Transverse colon (tissue), 4 donors: ENCODE results near the gene TMEM255B. TPM values are rescaled to one million over a fixed set of nuclear protein-coding genes. Genes with fewer than 3 reads are reported as not detected.

Source experiments
- DNase-seq: peaks from one replicate; pipeline ENCODE4 v3.0.0-alpha.2; 2019
- H3K27ac ChIP-seq, 4 donors: fragments of 200-600 bp; sonication (generic); 2 replicates each; pipeline ENCODE4 v1.5.1; 2016 to 2018; ENCODE audit warnings: inconsistent platforms in 4 of 4
- H3K27me3 ChIP-seq: fragments of 200-600 bp; sonication (generic); 2 replicates; pipeline ENCODE4 v1.5.1; 2017; ENCODE audit warnings: inconsistent platforms
- H3K36me3 ChIP-seq, 4 donors: fragments of 200-600 bp; sonication (generic); 2 replicates each; pipeline ENCODE4 v1.5.1; 2017 to 2019; ENCODE audit warnings: inconsistent platforms in 4 of 4
- H3K4me1 ChIP-seq, 4 donors: fragments of 200-600 bp; sonication (generic); 2 replicates each; pipeline ENCODE4 v1.5.1; 2017 to 2020; ENCODE audit warnings: inconsistent platforms in 4 of 4
- H3K4me3 ChIP-seq, 4 donors: fragments of 200-600 bp; sonication (generic); 1 replicate in 1 of 4; 2 replicates in 3 of 4; pipeline versions ENCODE4 v1.5.1 to v1.6.1; 2017 to 2019; ENCODE audit warnings: inconsistent platforms in 4 of 4
- H3K9me3 ChIP-seq, 2 donors: fragments of 200-600 bp; sonication (generic); 2 replicates each; pipeline ENCODE4 v1.5.1; 2017 to 2019; ENCODE audit warnings: inconsistent platforms in 2 of 2
- EP300 ChIP-seq: sonication (generic); formaldehyde crosslinking; IDR thresholded peaks from one replicate; pipeline ENCODE4 v1.6.1; 2017; ENCODE audit warnings: antibody characterized with exemption, low read depth
- POLR2A ChIP-seq: fragments of 450-650 bp; IDR thresholded peaks from one replicate; pipeline ENCODE4 v1.6.1; 2016; ENCODE audit warnings: antibody characterized with exemption, mild to moderate bottlenecking, moderate library complexity
- POLR2AphosphoS5 ChIP-seq, 3 donors: sonication (generic); formaldehyde crosslinking; IDR thresholded peaks; one replicate each; pipeline ENCODE4 v1.6.1; 2016; ENCODE audit warnings: antibody characterized with exemption in 3 of 3
- WGBS, 2 donors: methylation state at CpG; one replicate each; pipeline ENCODE4 v1.1.5; 2018; ENCODE audit warnings: low coverage in 1 of 2; 5-methylcytosine and 5-hydroxymethylcytosine counted together
- in situ Hi-C, 4 donors: fragments of 200-750 bp; cut with MboI; loops; one replicate each; pipeline versions ENCODE4 v1.15.0 to v1.15.1; 2017; ENCODE audit warnings: low sequenced_read_pairs in 3 of 4, low pct_ligation_motif_present in 1 of 4, low pct_unique_long_range_greater_than_20kb in 1 of 4
- intact Hi-C: fragments of 100-400 bp; cut with DNase I; formaldehyde crosslinking; loops from one replicate; pipeline ENCODE4 v1.15.1; 2023; ENCODE audit warnings: low total_unique reads
- total RNA-seq, 4 donors: library from RNA; depleted of rRNA; stranded (reverse); fragments of >200 nt; gene quantifications; one replicate each; pipeline ENCODE4 v1.1.0, GENCODE V29; 2016
- TF ChIP-seq, protein P1 (sequence below), 5 experiments: fragments of 200-600 bp in 3 of 5; fragments of 450-650 bp in 2 of 5; sonication (generic) in 3 of 5; IDR thresholded peaks; 1 replicate in 2 of 5; 2 replicates in 3 of 5; pipeline ENCODE4 v1.5.1; 2016 to 2017; ENCODE audit warnings: antibody characterized with exemption in 5 of 5, inconsistent platforms in 3 of 5, mild to moderate bottlenecking in 2 of 5, moderate library complexity in 1 of 5

Gene TMEM255B
- total RNA-seq, 4 donors from 2014 or later: 0.79 to 27.7 (median 9.4) TPM

DNA sequence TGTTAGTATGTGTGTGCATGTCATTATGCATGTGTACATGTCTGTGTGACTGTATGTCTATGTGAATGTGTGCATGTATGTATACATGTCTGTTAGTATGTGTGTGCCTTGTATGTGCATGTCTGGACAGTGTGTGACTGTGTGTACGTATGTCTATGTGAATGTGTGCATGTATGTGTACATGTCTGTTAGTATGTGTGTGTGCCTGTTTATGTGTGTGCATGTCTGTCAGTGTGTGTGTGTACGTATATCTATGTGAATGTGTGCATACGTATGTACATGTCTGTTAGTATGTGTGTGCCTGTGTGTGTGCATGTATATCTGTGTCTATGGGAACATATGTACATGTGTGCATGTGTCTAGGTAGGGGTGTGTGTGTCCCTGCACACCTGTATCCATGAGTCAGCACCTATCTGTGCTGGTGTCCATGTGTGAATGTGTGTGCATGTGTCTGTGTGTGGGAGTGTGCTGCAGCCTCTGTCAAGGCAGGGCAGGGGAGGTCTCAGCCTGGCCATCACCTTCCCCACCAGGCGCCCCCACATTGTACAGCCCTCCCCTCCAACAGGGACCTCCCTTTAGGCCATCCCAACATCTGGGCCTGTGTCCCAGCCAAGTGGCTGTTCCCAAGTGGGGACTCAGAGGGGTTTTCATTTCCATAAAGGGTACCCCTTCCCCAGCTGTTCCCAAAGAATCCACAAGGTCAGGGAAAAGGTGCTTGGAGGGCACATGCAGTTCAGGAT is 100.5 kb downstream of the TMEM255B start:
- H3K4me1 ChIP-seq: peaks cover 46 to 89% (median 73%) of the 10 kb centered on the region in 4 donors
- WGBS, 2 donors: 82 to 94% methylated on average over 3 to 4 of the region's 4 CpGs
- H3K27me3 ChIP-seq: no peaks in the 10 kb centered on the region
- H3K27ac ChIP-seq: peak overlapping the region; percentile 77 to 95 (median 89)
- no peaks in the 10 kb centered on the region for H3K9me3 ChIP-seq
- in situ Hi-C loops (no loop called here), intact Hi-C loops (loop anchor here (2.0 kb wide), 1 partner anchor 71 kb away; no protein-coding TSS in a partner anchor)
- no peak overlapping the region for H3K4me3 ChIP-seq
- no peaks in the 10 kb centered on the region for H3K36me3 ChIP-seq
- TF ChIP-seq, protein P1, sequence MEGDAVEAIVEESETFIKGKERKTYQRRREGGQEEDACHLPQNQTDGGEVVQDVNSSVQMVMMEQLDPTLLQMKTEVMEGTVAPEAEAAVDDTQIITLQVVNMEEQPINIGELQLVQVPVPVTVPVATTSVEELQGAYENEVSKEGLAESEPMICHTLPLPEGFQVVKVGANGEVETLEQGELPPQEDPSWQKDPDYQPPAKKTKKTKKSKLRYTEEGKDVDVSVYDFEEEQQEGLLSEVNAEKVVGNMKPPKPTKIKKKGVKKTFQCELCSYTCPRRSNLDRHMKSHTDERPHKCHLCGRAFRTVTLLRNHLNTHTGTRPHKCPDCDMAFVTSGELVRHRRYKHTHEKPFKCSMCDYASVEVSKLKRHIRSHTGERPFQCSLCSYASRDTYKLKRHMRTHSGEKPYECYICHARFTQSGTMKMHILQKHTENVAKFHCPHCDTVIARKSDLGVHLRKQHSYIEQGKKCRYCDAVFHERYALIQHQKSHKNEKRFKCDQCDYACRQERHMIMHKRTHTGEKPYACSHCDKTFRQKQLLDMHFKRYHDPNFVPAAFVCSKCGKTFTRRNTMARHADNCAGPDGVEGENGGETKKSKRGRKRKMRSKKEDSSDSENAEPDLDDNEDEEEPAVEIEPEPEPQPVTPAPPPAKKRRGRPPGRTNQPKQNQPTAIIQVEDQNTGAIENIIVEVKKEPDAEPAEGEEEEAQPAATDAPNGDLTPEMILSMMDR (IDR thresholded peaks at IDR 0.05): no peak
- TF ChIP-seq POLR2A (no peak), POLR2AphosphoS5 (IDR thresholded peaks at IDR 0.05) (no peak), EP300 (no peak)
- no peak for DNase-seq

DNA sequence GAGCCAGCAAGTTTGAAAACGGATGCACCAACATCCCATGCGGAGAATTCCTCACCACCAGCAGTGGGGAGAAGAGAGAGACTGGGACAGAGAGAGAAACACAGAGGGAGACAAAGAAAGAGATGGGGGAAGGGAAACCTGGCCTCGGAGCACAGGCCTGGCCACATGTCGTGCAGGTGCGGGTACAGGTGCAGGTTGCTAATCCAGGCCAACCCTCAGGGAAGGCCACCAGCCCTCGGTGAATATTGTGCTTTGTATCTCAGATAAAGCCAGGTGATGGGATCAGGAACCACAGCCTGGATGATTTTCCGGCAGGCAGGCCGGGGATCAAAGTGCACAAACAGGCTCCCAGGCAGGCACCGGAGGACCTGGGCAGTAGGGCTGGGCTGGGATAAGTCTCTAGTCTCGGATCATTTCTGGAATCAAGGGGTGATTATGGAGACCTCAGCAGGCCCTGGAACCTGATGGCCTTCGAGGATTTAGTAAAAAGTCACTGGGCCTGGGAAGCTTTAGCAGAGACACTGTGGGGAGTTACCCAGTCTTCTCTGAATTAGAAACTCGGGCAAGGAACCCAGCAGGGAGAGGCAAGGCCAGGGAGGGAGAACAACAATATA is 101.1 kb downstream of the TMEM255B start:
- intact Hi-C loops: loop anchor here (2.0 kb wide), 1 partner anchor 71 kb away; no protein-coding TSS in a partner anchor

DNA sequence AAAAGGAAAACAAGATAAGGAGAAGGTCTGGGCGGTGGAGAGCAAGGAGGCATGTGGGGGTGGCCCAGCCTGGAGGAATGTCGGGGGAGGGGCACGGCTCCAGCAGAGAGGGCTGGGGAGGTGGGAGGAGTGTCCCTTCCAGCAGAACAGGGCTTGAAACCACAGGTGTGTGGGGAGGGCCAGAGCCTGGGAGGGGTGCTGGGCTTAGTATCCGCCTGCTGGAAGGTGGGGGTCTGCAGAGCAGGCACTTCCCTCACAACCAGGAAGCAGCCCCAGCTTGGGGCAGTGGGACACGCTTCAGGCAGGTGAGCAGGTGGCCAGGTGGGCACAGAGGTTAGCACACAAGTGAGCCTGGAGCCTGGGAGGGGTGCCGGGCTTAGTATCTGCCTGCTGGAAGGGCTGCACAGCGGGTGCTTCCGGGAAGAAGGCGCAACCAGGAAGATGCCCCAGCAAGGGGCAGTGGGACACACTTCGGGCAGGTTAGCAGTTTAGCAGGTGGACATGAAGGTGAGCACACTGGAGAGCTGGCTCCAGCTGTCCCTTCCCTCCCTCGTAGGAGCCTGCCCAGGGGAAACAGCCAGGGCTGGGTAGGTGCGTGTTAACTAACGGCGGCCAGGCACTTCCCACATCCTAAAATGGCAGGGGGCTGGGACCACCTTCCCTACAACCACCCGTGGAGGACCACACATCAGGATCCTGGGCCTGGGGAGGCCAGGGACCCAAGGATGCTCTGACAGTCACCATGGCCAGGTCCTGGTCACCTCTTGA is 101.8 kb downstream of the TMEM255B start:
- in situ Hi-C loops: no loop called here
- H3K4me3 ChIP-seq: peak overlapping the region in 2 of 4 donors; percentile 5 to 6
- no peaks in the 10 kb centered on the region for H3K36me3 ChIP-seq
- peak; percentile 87 for DNase-seq
- H3K9me3 ChIP-seq: no peaks in the 10 kb centered on the region
- peaks cover 34 to 79% (median 61%) of the 10 kb centered on the region in 4 donors for H3K4me1 ChIP-seq
- intact Hi-C loops: loop anchor here (2.0 kb wide), 1 partner anchor 72 kb away; no protein-coding TSS in a partner anchor
- WGBS, 2 donors: 52% methylated on average over 12 of the region's 15 CpGs; no CpG with 5 or more reads in 1 of the 2 donors
- H3K27ac ChIP-seq: peak overlapping the region; percentile 77 to 95 (median 89)
- TF ChIP-seq, protein P1 (IDR thresholded peaks at IDR 0.05): no peak
- TF ChIP-seq POLR2A: peak; percentile 43
- no peak for TF ChIP-seq EP300
- peak in 1 of 3 donors; percentile 25 for TF ChIP-seq POLR2AphosphoS5 (IDR thresholded peaks at IDR 0.05)
- H3K27me3 ChIP-seq: peaks cover 4% of the 10 kb centered on the region

More for the DNA sequence above, 101.1 kb downstream of the TMEM255B start:
- in situ Hi-C loops: no loop called here
- no peaks in the 10 kb centered on the region for H3K9me3 ChIP-seq
- H3K4me1 ChIP-seq: peaks cover 39 to 86% (median 68%) of the 10 kb centered on the region in 4 donors
- peak; percentile 81 for DNase-seq
- H3K27ac ChIP-seq: peak overlapping the region; percentile 77 to 95 (median 89)
- H3K27me3 ChIP-seq: peaks cover 4% of the 10 kb centered on the region
- no peak overlapping the region for H3K4me3 ChIP-seq
- no peak for TF ChIP-seq EP300
- peak in 2 of 3 donors; percentile 22 to 48 for TF ChIP-seq POLR2AphosphoS5 (IDR thresholded peaks at IDR 0.05)
- TF ChIP-seq POLR2A: no peak
- TF ChIP-seq, protein P1 (IDR thresholded peaks at IDR 0.05): peak in 1 of 5 experiments; percentile 23
- no peaks in the 10 kb centered on the region for H3K36me3 ChIP-seq
- 50 to 67% methylated on average over 6 to 12 of the region's 12 CpGs for WGBS, 2 donors
